ENCODE measurements around the gene DEGS2. TPM values are rescaled to one million over a fixed set of nuclear protein-coding genes. Genes with fewer than 3 reads are reported as not detected.
"Not testable (repeated sequence)": the region's sequence is repeated elsewhere in the genome, so short reads cannot be mapped to it uniquely, and the experiment has no call there.

The DEGS2 gene
- total RNA-seq, 1 donor from 2014 or later: not detected

- no peak for DNase-seq (ENCODE audit: low read depth, low spot score)
- Mint-ChIP-seq H3K27me3 (ENCODE audit: low read depth) (no peaks in the 10 kb centered on the region), H3K27ac (ENCODE audit: unreplicated experiment) (no peak overlapping the region), H3K4me3 (no peak overlapping the region), H3K9me3 (no peaks in the 10 kb centered on the region), H3K4me1 (peaks cover 12% of the 10 kb centered on the region), H3K36me3 (ENCODE audit: low read depth) (no peaks in the 10 kb centered on the region)
- no peak for TF ChIP-seq CTCF (conservative IDR thresholded peaks at IDR 0.05)
These were observed 32.8 kb upstream of the DEGS2 start for GRCh38 chr14:100192250-100192671.

GRCh38 chr14:100191584-100192249 is 32.3 kb upstream of the DEGS2 start:
- DNase-seq (ENCODE audit: low read depth, low spot score): no peak
- Mint-ChIP-seq H3K36me3 (ENCODE audit: low read depth) (no peaks in the 10 kb centered on the region), H3K4me1 (peaks cover 12% of the 10 kb centered on the region), H3K9me3 (no peaks in the 10 kb centered on the region), H3K27ac (ENCODE audit: unreplicated experiment) (no peak overlapping the region), H3K4me3 (no peak overlapping the region), H3K27me3 (ENCODE audit: low read depth) (no peaks in the 10 kb centered on the region)
- TF ChIP-seq CTCF (conservative IDR thresholded peaks at IDR 0.05): no peak

GRCh38 chr14:100190126-100190525 is 30.7 kb upstream of the DEGS2 start:
- Mint-ChIP-seq H3K27ac (ENCODE audit: unreplicated experiment) (no peak overlapping the region), H3K4me1 (peaks cover 15% of the 10 kb centered on the region), H3K9me3 (no peaks in the 10 kb centered on the region), H3K4me3 (no peak overlapping the region), H3K27me3 (ENCODE audit: low read depth) (no peaks in the 10 kb centered on the region), H3K36me3 (ENCODE audit: low read depth) (no peaks in the 10 kb centered on the region)
- no peak for TF ChIP-seq CTCF (conservative IDR thresholded peaks at IDR 0.05)
- DNase-seq (ENCODE audit: low read depth, low spot score): no peak

- no peak for DNase-seq (ENCODE audit: low read depth, low spot score)
- no peak for TF ChIP-seq CTCF (conservative IDR thresholded peaks at IDR 0.05)
- H3K27ac Mint-ChIP-seq (ENCODE audit: unreplicated experiment): no peak overlapping the region
- H3K4me3 Mint-ChIP-seq: no peak overlapping the region
- no peaks in the 10 kb centered on the region for H3K9me3 Mint-ChIP-seq
- H3K36me3 Mint-ChIP-seq (ENCODE audit: low read depth): no peaks in the 10 kb centered on the region
- peaks cover 10% of the 10 kb centered on the region for H3K4me1 Mint-ChIP-seq
- H3K27me3 Mint-ChIP-seq (ENCODE audit: low read depth): no peaks in the 10 kb centered on the region
These were observed 29.1 kb upstream of the DEGS2 start for GRCh38 chr14:100188392-100189030.

- Mint-ChIP-seq H3K36me3 (ENCODE audit: low read depth) (no peaks in the 10 kb centered on the region), H3K4me3 (no peak overlapping the region), H3K27me3 (ENCODE audit: low read depth) (no peaks in the 10 kb centered on the region), H3K9me3 (no peaks in the 10 kb centered on the region), H3K4me1 (peaks cover 4% of the 10 kb centered on the region), H3K27ac (ENCODE audit: unreplicated experiment) (no peak overlapping the region)
- no peak for DNase-seq (ENCODE audit: low read depth, low spot score)
- TF ChIP-seq CTCF (conservative IDR thresholded peaks at IDR 0.05): no peak
These were observed 27.9 kb upstream of the DEGS2 start for GRCh38 chr14:100187247-100187833.

GRCh38 chr14:100181876-100182551 is 22.6 kb upstream of the DEGS2 start:
- H3K36me3 Mint-ChIP-seq (ENCODE audit: low read depth); H3K9me3 Mint-ChIP-seq; H3K27me3 Mint-ChIP-seq (ENCODE audit: low read depth); DNase-seq (ENCODE audit: low read depth, low spot score); H3K4me3 Mint-ChIP-seq; H3K4me1 Mint-ChIP-seq: not testable (repeated sequence)
- peak overlapping the region; percentile 94 for H3K27ac Mint-ChIP-seq (ENCODE audit: unreplicated experiment)

- not testable (repeated sequence) for H3K9me3 Mint-ChIP-seq; DNase-seq (ENCODE audit: low read depth, low spot score); H3K27me3 Mint-ChIP-seq (ENCODE audit: low read depth); H3K4me1 Mint-ChIP-seq; H3K36me3 Mint-ChIP-seq (ENCODE audit: low read depth); H3K27ac Mint-ChIP-seq (ENCODE audit: unreplicated experiment); H3K4me3 Mint-ChIP-seq
These were observed 21.2 kb upstream of the DEGS2 start for GRCh38 chr14:100180671-100181070.
